GM12892 (cell line): ENCODE measurements around the gene PSMC3IP.
A peak's percentile ranks its signal among the peaks of the same experiment; 100 is the strongest.
"Not testable (repeated sequence)": the region's sequence is repeated elsewhere in the genome, so short reads cannot be mapped to it uniquely, and the experiment has no call there.

ENCODE experiments used
- DNase-seq: peaks from one replicate; pipeline ENCODE4 v3.0.0; 2011; ENCODE audit not compliant: insufficient read length
- FAIRE-seq: peaks from 2 replicates; lab custom pipeline; 2011; peaks lifted over from hg19 to GRCh38; lab: Jason Lieb, UNC
- POLR2A ChIP-seq: IDR thresholded peaks from 2 replicates; pipeline ENCODE4 v1.6.1; 2011; ENCODE audit warnings: low read depth, low read length, control low read depth
- POLR2AphosphoS5 ChIP-seq: IDR thresholded peaks from 2 replicates; pipeline ENCODE4 v1.6.1; 2011; ENCODE audit warnings: low read depth, low read length, control low read depth
- TAF1 ChIP-seq: IDR thresholded peaks from 2 replicates; pipeline ENCODE4 v1.6.1; 2011; ENCODE audit warnings: low read depth, mild to moderate bottlenecking, control low read depth, low read length, borderline replicate concordance

Gene PSMC3IP

GRCh38 chr17:42553161-42553818 is 24.2 kb downstream of the PSMC3IP start:
- DNase-seq (no peak), FAIRE-seq (no peak)
- no peak for TF ChIP-seq POLR2A
- no peak for TF ChIP-seq POLR2AphosphoS5
- TF ChIP-seq TAF1: no peak

GRCh38 chr17:42552736-42553135 is 24.8 kb downstream of the PSMC3IP start, which contains the start of gene HSD17B1:
HSD17B1 (plus strand) TSS chr17:42552923; CDS start chr17:42552934, 11 bp downstream.
- FAIRE-seq, DNase-seq: not testable (repeated sequence)

GRCh38 chr17:42548993-42549755 is 28.4 kb downstream of the PSMC3IP start:
- peak; percentile 74 for FAIRE-seq
- DNase-seq: no peak
- no peak for TF ChIP-seq TAF1
- no peak for TF ChIP-seq POLR2AphosphoS5
- TF ChIP-seq POLR2A: no peak

- DNase-seq: peak; percentile 97
- TF ChIP-seq POLR2A (no peak; the same call in 1 of the 2 replicates), TAF1 (no peak), POLR2AphosphoS5 (no peak)
- peak; percentile 99 for FAIRE-seq
Measured at GRCh38 chr17:42548070-42548837, 29.3 kb downstream of the PSMC3IP start.

DNA sequence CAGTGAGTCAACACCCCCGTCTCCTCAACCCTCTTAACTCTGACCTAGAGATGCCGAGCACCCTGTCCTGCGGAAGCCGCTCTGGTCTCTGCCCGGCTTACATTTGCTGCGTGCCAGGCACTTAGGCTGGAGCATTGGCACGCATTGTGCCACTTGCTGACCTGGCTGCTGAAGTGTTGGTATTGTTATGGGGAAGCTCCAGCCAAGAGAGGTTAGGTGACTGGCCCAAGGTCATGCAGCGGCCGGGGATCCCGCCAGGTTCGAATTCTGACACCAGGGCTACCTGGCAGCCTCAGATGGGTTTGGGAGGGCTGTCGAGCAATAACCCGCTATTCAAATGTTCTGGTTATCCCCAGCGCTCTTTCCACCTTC is 29.8 kb downstream of the PSMC3IP start:
- DNase-seq (no peak), FAIRE-seq (no peak)
- TF ChIP-seq TAF1: no peak
- no peak for TF ChIP-seq POLR2A
- no peak for TF ChIP-seq POLR2AphosphoS5

GRCh38 chr17:42547001-42547461 is 30.5 kb downstream of the PSMC3IP start:
- DNase-seq: no peak
- TF ChIP-seq TAF1 (no peak), POLR2A (no peak), POLR2AphosphoS5 (no peak)

GRCh38 chr17:42545755-42546505 is 31.6 kb downstream of the PSMC3IP start:
- FAIRE-seq: peak; percentile 83
- not testable (repeated sequence) for DNase-seq

More at GRCh38 chr17:42547001-42547461, 30.5 kb downstream of the PSMC3IP start:
- FAIRE-seq: peak; percentile 33

DNA sequence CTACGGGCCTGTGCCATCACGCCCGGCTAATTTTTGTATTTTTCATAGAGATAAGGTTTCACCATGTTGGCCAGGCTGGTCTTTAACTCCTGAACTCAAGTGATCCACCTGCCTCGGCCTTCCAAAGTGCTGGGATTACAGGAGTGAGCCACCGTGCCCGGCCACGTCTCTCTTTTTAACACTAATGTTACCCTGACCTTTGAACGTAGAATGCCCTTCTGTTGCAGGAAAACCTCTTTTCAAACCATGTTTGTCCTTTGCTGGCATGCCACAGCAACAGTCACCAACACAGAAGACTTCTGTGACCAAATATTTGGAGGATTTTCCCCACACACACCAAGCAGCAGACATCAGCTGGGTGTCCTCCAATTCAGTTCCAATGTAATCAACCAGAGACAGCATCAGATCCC is 32.6 kb downstream of the PSMC3IP start:
- no peak for DNase-seq
- FAIRE-seq: no peak
- no peak for TF ChIP-seq TAF1
- no peak for TF ChIP-seq POLR2A
- no peak for TF ChIP-seq POLR2AphosphoS5

DNA sequence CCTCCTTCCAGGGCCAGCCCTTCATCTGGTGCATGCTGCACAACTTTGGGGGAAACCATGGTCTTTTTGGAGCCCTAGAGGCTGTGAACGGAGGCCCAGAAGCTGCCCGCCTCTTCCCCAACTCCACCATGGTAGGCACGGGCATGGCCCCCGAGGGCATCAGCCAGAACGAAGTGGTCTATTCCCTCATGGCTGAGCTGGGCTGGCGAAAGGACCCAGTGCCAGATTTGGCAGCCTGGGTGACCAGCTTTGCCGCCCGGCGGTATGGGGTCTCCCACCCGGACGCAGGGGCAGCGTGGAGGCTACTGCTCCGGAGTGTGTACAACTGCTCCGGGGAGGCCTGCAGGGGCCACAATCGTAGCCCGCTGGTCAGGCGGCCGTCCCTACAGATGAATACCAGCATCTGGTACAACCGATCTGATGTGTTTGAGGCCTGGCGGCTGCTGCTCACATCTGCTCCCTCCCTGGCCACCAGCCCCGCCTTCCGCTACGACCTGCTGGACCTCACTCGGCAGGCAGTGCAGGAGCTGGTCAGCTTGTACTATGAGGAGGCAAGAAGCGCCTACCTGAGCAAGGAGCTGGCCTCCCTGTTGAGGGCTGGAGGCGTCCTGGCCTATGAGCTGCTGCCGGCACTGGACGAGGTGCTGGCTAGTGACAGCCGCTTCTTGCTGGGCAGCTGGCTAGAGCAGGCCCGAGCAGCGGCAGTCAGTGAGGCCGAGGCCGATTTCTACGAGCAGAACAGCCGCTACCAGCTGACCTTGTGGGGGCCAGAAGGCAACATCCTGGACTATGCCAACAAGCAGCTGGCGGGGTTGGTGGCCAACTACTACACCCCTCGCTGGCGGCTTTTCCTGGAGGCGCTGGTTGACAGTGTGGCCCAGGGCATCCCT is 34.1 kb downstream of the PSMC3IP start:
- no peak for FAIRE-seq
- TF ChIP-seq POLR2AphosphoS5 (no peak), POLR2A (no peak), TAF1 (no peak)

GRCh38 chr17:42541041-42541833 is 36.3 kb downstream of the PSMC3IP start:
- no peak for DNase-seq
- no peak for TF ChIP-seq TAF1
- no peak for TF ChIP-seq POLR2AphosphoS5
- TF ChIP-seq POLR2A: no peak
- no peak for FAIRE-seq

More for the DNA sequence above, 34.1 kb downstream of the PSMC3IP start:
- no peak for DNase-seq

- not testable (repeated sequence) for FAIRE-seq, DNase-seq
Measured at GRCh38 chr17:42540558-42540957, 37.0 kb downstream of the PSMC3IP start.
